GM18519 (cell line): Measurements from ENCODE around the gene PLPPR1.

ENCODE experiments used
- ATAC-seq: cut with Tn5 transposase; IDR thresholded peaks from one replicate; pipeline ENCODE4 v1.9.1; 2021; ENCODE audit warnings: mild to moderate bottlenecking, moderate library complexity; ENCODE audit not compliant: unreplicated experiment, low FRiP score

The PLPPR1 gene

GRCh38 chr9:101333490-101333889 lies 305.0 kb downstream of the PLPPR1 start:
- no peak for ATAC-seq

GRCh38 chr9:101333926-101334702 lies 305.6 kb downstream of the PLPPR1 start:
- no peak for ATAC-seq

- no peak for ATAC-seq
These were observed 307.6 kb downstream of the PLPPR1 start for GRCh38 chr9:101336091-101336490.

- no peak for ATAC-seq
These were observed 308.7 kb downstream of the PLPPR1 start for GRCh38 chr9:101337237-101337636.

- no peak for ATAC-seq
These were observed 313.4 kb downstream of the PLPPR1 start for GRCh38 chr9:101341958-101342357.

- no peak for ATAC-seq
These were observed 314.1 kb downstream of the PLPPR1 start for GRCh38 chr9:101342595-101342994.

- ATAC-seq: no peak
These were observed 321.8 kb downstream of the PLPPR1 start for GRCh38 chr9:101350285-101350684.

GRCh38 chr9:101352892-101353463 lies 324.5 kb downstream of the PLPPR1 start:
- no peak for ATAC-seq

GRCh38 chr9:101353683-101354082 lies 325.2 kb downstream of the PLPPR1 start:
- ATAC-seq: no peak

GRCh38 chr9:101354143-101354764 lies 325.7 kb downstream of the PLPPR1 start:
- ATAC-seq: no peak

- no peak for ATAC-seq
These were observed 326.5 kb downstream of the PLPPR1 start for GRCh38 chr9:101354765-101355708.

GRCh38 chr9:101356619-101357018 lies 328.1 kb downstream of the PLPPR1 start:
- ATAC-seq: no peak

GRCh38 chr9:101359679-101360078 lies 331.2 kb downstream of the PLPPR1 start:
- ATAC-seq: no peak

GRCh38 chr9:101360647-101361046 lies 332.1 kb downstream of the PLPPR1 start:
- ATAC-seq: no peak

GRCh38 chr9:101362450-101362849 lies 333.9 kb downstream of the PLPPR1 start:
- no peak for ATAC-seq

- ATAC-seq: no peak
These were observed 336.7 kb downstream of the PLPPR1 start for GRCh38 chr9:101365181-101365580.

GRCh38 chr9:101366038-101366756 lies 337.7 kb downstream of the PLPPR1 start:
- no peak for ATAC-seq

- no peak for ATAC-seq
These were observed 338.8 kb downstream of the PLPPR1 start for GRCh38 chr9:101367323-101367722.

GRCh38 chr9:101369286-101369685 lies 340.8 kb downstream of the PLPPR1 start:
- no peak for ATAC-seq
